Parietal lobe (tissue), 2 donors: ENCODE measurements around the gene SLC50A1. TPM values are rescaled to one million over a fixed set of nuclear protein-coding genes. Genes with fewer than 3 reads are reported as not detected.

ENCODE experiments used
- small RNA-seq: library from RNA; depleted of rRNA; stranded (forward); fragments of <200 nt; gene quantifications from one replicate; pipeline ENCODE3, GENCODE V24; 2014; ENCODE audit warnings: low replicate concordance
- total RNA-seq: library from RNA; depleted of rRNA; stranded (reverse); fragments of >200 nt; gene quantifications from one replicate; pipeline ENCODE4 v1.2.3, GENCODE V29; 2014

The SLC50A1 gene
- 7.5 TPM for total RNA-seq

GRCh38 chr1:155135415-155136028 is at the start of gene SLC50A1:
TSS of gene SLC50A1 (plus strand) at chr1:155135852. CDS start at chr1:155135912, 60 bp downstream.

GRCh38 chr1:155127105-155127966 is 8.3 kb upstream of the SLC50A1 start, which contains the start of gene EFNA1:
TSS of gene EFNA1 (plus strand) at chr1:155127876. CDS start at chr1:155127978, 102 bp downstream.

GRCh38 chr1:155139895-155140629 is 4.4 kb downstream of the SLC50A1 start, which contains the start of gene DPM3:
TSS of gene DPM3 (minus strand) at chr1:155140531. CDS start at chr1:155140240, 291 bp downstream.

GRCh38 chr1:155172732-155173477 is 37.3 kb downstream of the SLC50A1 start, which contains the start of gene KRTCAP2:
TSS of gene KRTCAP2 (minus strand) at chr1:155173304. CDS start at chr1:155173224, 80 bp downstream.

GRCh38 chr1:155173478-155174323 is 38.0 kb downstream of the SLC50A1 start, which contains the start of gene TRIM46:
TSS of gene TRIM46 (plus strand) at chr1:155173849. CDS start at chr1:155173967, 118 bp downstream.

Small RNA genes within 50 kb of the gene (small RNA-seq; reads per million reads assigned to genes)
- gene HMGN2P18 (not detected), gene RF00019 (not detected)

Other genes with a start within 250 kb of the SLC50A1 start
- 15.0 TPM for gene PMVK, start 199.1 kb upstream of the SLC50A1 start, total RNA-seq
- gene PBXIP1, start 179.8 kb upstream of the SLC50A1 start, total RNA-seq, result 20.0 TPM
- gene PYGO2, start 174.1 kb upstream of the SLC50A1 start, total RNA-seq, result 15.0 TPM
- gene SHC1, start 165.1 kb upstream of the SLC50A1 start, total RNA-seq, result 8.8 TPM
- gene CKS1B, start 161.2 kb upstream of the SLC50A1 start, total RNA-seq, result 15.0 TPM
- 23.8 TPM for gene FLAD1, start 152.5 kb upstream of the SLC50A1 start, total RNA-seq
- gene LENEP, start 142.3 kb upstream of the SLC50A1 start, total RNA-seq, result 2.5 TPM
- gene ZBTB7B, start 133.1 kb upstream of the SLC50A1 start, total RNA-seq, result 0.94 TPM
- gene DCST2, start 102.1 kb upstream of the SLC50A1 start, total RNA-seq, result not detected
- not detected for gene DCST1, start 102.0 kb upstream of the SLC50A1 start, total RNA-seq
- gene ADAM15, start 84.5 kb upstream of the SLC50A1 start, total RNA-seq, result 27.9 TPM
- gene EFNA4, start 72.1 kb upstream of the SLC50A1 start, total RNA-seq, result 0.63 TPM
- gene EFNA3, start 57.0 kb upstream of the SLC50A1 start, total RNA-seq, result 11.3 TPM
- gene EFNA1, start 8.0 kb upstream of the SLC50A1 start, total RNA-seq, result 5.6 TPM
- 12.5 TPM for gene DPM3, start 4.7 kb downstream of the SLC50A1 start, total RNA-seq
- 37.2 TPM for gene KRTCAP2, start 37.5 kb downstream of the SLC50A1 start, total RNA-seq
- 36.3 TPM for gene TRIM46, start 38.0 kb downstream of the SLC50A1 start, total RNA-seq
- gene THBS3, start 72.0 kb downstream of the SLC50A1 start, total RNA-seq, result 17.2 TPM
- 16.6 TPM for gene MTX1, start 72.8 kb downstream of the SLC50A1 start, total RNA-seq
- gene ENTREP3, start 119.6 kb downstream of the SLC50A1 start, total RNA-seq, result 8.8 TPM
- gene SCAMP3, start 126.5 kb downstream of the SLC50A1 start, total RNA-seq, result 22.8 TPM
- gene CLK2, start 137.7 kb downstream of the SLC50A1 start, total RNA-seq, result 46.3 TPM
- 27.2 TPM for gene HCN3, start 141.6 kb downstream of the SLC50A1 start, total RNA-seq
- not detected for gene PKLR, start 165.6 kb downstream of the SLC50A1 start, total RNA-seq
- gene FDPS, start 173.0 kb downstream of the SLC50A1 start, total RNA-seq, result 119 TPM
- 62.6 TPM for gene RUSC1, start 185.0 kb downstream of the SLC50A1 start, total RNA-seq